Mesendoderm (in vitro differentiated cells): ENCODE results near the gene TP53RK.
"Not testable (repeated sequence)": the region's sequence is repeated elsewhere in the genome, so short reads cannot be mapped to it uniquely, and the experiment has no call there.

Experiments
- DNase-seq: peaks from one replicate; pipeline ENCODE4 v3.0.0; 2013
- H2AK5ac ChIP-seq: 2 replicates; pipeline ENCODE4 v1.6.1; 2013; ENCODE audit warnings: low read length, inconsistent platforms
- H2BK120ac ChIP-seq: 2 replicates; pipeline ENCODE4 v1.6.1; 2013; ENCODE audit warnings: low read depth, mild to moderate bottlenecking, low read length, moderate library complexity, mixed read lengths
- H2BK15ac ChIP-seq: replicated peaks from 2 replicates; pipeline ENCODE4 v1.6.1; 2013; ENCODE audit warnings: low read depth, mild to moderate bottlenecking, moderate library complexity
- H2BK5ac ChIP-seq: 2 replicates; pipeline ENCODE4 v1.6.1; 2013; ENCODE audit warnings: low read length, inconsistent platforms
- H3K18ac ChIP-seq: 2 replicates; pipeline ENCODE4 v1.6.1; 2013; ENCODE audit warnings: mild to moderate bottlenecking, low read length, mixed read lengths
- H3K23ac ChIP-seq: one replicate; pipeline ENCODE4 v1.6.1; 2013; ENCODE audit warnings: low read length
- H3K27ac ChIP-seq: 2 replicates; pipeline ENCODE4 v1.5.1; 2013; ENCODE audit warnings: low read depth, mild to moderate bottlenecking, inconsistent platforms, low read length, moderate library complexity
- H3K27me3 ChIP-seq: 2 replicates; pipeline ENCODE4 v1.6.1; 2013; ENCODE audit warnings: low read length, control low read depth, mild to moderate bottlenecking, inconsistent platforms; ENCODE audit not compliant: insufficient read depth, poor library complexity
- H3K36me3 ChIP-seq: 2 replicates; pipeline ENCODE4 v1.6.1; 2013; ENCODE audit warnings: low read length, inconsistent platforms; ENCODE audit not compliant: control insufficient read depth, insufficient read depth
- H3K4ac ChIP-seq: one replicate; pipeline ENCODE4 v1.6.1; 2013; ENCODE audit warnings: low read depth, mild to moderate bottlenecking, low read length, moderate library complexity
- H3K4me1 ChIP-seq: 2 replicates; pipeline ENCODE4 v1.6.1; 2013; ENCODE audit warnings: low read depth, low read length, inconsistent platforms; ENCODE audit not compliant: control insufficient read depth
- H3K4me2 ChIP-seq: 2 replicates; pipeline ENCODE4 v1.6.1; 2013; ENCODE audit warnings: low read length
- H3K4me3 ChIP-seq: 2 replicates; pipeline ENCODE4 v1.5.1; 2013; ENCODE audit warnings: mild to moderate bottlenecking, low read length
- H3K56ac ChIP-seq: one replicate; pipeline ENCODE4 v1.6.1; 2013; ENCODE audit warnings: low read length
- H3K79me1 ChIP-seq: 2 replicates; pipeline ENCODE4 v1.6.1; 2013; ENCODE audit warnings: low read length, inconsistent platforms
- H3K79me2 ChIP-seq: 2 replicates; pipeline ENCODE4 v1.6.1; 2013; ENCODE audit warnings: mild to moderate bottlenecking, low read length; ENCODE audit not compliant: control insufficient read depth, insufficient read depth
- H3K9ac ChIP-seq: 2 replicates; pipeline ENCODE4 v1.6.1; 2013; ENCODE audit warnings: low read length, inconsistent platforms
- H4K5ac ChIP-seq: one replicate; pipeline ENCODE4 v1.6.1; 2013; ENCODE audit warnings: low read length
- H4K8ac ChIP-seq: one replicate; pipeline ENCODE4 v1.6.1; 2013; ENCODE audit warnings: low read depth, mild to moderate bottlenecking, control low read depth, low read length, moderate library complexity
- WGBS: extraction: QIAGEN DNeasy Blood & Tissue Kit; methylation state at CpG from one replicate; pipeline ENCODE4 v1.1.7; 2013; ENCODE audit warnings: low lambda C conversion rate, missing lambda C conversion rate; ENCODE audit not compliant: insufficient coverage; ENCODE audit errors: extremely low coverage; 5-methylcytosine and 5-hydroxymethylcytosine counted together

Gene TP53RK

GRCh38 chr20:46677608-46678007 is 11.6 kb downstream of the TP53RK start:
- Histone ChIP-seq H2AK5ac (no peak overlapping the region), H3K4me3 (no peak overlapping the region), H3K36me3 (peaks cover 2% of the 10 kb centered on the region), H3K4me2 (no peak overlapping the region), H3K79me1 (peaks cover 13% of the 10 kb centered on the region), H2BK15ac (no peak overlapping the region), H3K18ac (no peak overlapping the region), H3K79me2 (no peaks in the 10 kb centered on the region), H3K56ac (no peak overlapping the region), H4K5ac (no peak overlapping the region), H3K4me1 (peaks cover 2% of the 10 kb centered on the region), H2BK120ac (no peak overlapping the region), H4K8ac (no peak overlapping the region), H3K9ac (no peak overlapping the region), H3K23ac (no peak overlapping the region), H3K27ac (no peak overlapping the region), H3K4ac (no peak overlapping the region), H3K27me3 (no peaks in the 10 kb centered on the region), H2BK5ac (no peak overlapping the region)
- DNase-seq: no peak
- no CpG with 5 or more reads among the region's 5 CpGs for WGBS

DNA sequence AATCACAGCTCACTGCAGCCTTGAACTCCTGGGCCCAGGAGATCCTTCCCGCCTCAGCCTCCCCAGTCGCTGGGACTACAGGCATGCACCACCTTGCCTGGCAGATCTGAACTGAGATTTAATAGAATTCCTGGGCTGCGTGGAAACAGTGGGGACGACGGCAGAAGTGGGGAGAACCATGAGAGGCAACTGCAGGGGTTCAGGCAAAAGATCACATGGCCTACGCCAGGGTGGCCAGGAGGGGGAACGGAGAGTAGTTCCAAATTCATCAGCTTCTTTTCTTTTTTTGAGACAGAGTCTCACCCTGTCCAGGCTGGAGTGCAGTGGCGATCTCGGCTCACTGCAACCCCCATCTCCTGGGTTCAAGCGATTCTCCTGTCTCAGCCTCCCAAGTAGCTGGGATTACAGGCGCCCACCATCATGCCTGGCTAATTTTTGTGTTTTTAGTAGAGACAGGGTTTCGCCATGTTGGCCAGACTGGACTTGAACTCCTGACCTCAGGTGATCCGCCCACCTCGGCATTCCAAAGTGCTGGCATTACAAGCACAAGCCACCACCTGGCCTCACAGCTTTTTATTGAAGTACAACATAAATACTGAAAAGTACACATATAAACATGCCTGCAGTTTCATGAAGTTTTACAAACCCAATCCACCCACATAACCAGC is 12.5 kb downstream of the TP53RK start:
- not testable (repeated sequence) for H3K4ac ChIP-seq, H3K27me3 ChIP-seq, H2BK120ac ChIP-seq, H3K4me1 ChIP-seq, H2AK5ac ChIP-seq, H3K23ac ChIP-seq, H4K5ac ChIP-seq, H2BK5ac ChIP-seq, H3K36me3 ChIP-seq, H4K8ac ChIP-seq, DNase-seq, H3K4me3 ChIP-seq, H3K79me2 ChIP-seq, H3K18ac ChIP-seq, H3K56ac ChIP-seq, H3K27ac ChIP-seq, H3K9ac ChIP-seq, H3K4me2 ChIP-seq, H2BK15ac ChIP-seq
- H3K79me1 ChIP-seq: peaks cover 11% of the 10 kb centered on the region
- WGBS: no CpG with 5 or more reads among the region's 14 CpGs

DNA sequence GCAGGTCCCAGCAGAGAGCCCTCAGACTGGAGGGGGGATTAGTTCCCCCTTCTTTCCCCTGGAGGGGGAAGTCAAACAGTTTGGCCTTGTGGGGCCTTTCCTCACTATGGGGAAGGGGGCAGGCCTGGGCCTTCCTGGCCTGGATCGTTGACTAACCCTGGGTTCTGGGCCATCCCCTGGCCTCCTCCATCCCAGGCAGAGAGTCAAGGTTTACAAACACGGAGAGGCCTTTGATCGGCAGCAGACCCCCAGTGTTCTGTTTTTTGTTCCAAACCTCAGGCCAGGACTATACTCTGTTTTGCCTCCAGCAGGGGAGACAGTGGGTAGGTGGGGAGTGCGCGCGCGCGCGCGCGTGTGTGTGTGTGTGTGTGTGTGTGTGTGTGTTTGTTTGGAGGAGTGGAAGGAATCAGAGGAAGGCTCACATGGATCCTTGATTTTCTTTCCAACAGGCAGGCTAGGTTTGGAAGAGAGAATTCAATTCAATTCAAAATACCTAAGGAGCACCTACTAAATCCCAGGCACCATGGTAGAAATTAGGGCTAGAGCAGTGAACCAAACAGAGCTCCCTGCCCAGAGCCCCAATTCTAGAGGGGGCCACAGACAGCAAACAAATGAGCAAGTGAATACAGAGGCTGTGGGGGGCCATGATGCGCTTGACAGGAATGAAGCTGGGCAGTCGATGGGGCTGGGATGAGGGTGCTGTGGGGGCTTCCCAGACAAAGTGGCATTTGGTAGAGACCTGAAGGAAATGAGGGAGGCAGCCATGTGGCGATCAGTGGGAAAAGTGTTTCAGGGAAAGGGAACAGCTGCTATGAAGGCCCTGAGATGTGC is 14.8 kb downstream of the TP53RK start:
- H2BK120ac ChIP-seq: no peak overlapping the region
- WGBS: no CpG with 5 or more reads among the region's 14 CpGs
- no peak overlapping the region for H3K4ac ChIP-seq
- no peak overlapping the region for H2BK5ac ChIP-seq
- no peak overlapping the region for H4K5ac ChIP-seq
- H3K9ac ChIP-seq: no peak overlapping the region
- no peak overlapping the region for H3K18ac ChIP-seq
- no peaks in the 10 kb centered on the region for H3K36me3 ChIP-seq
- DNase-seq: peak; percentile 15
- no peaks in the 10 kb centered on the region for H3K27me3 ChIP-seq
- no peak overlapping the region for H2AK5ac ChIP-seq
- no peak overlapping the region for H3K27ac ChIP-seq
- no peaks in the 10 kb centered on the region for H3K79me2 ChIP-seq
- no peaks in the 10 kb centered on the region for H3K79me1 ChIP-seq
- H3K4me2 ChIP-seq: no peak overlapping the region
- no peak overlapping the region for H3K23ac ChIP-seq
- no peaks in the 10 kb centered on the region for H3K4me1 ChIP-seq
- H2BK15ac ChIP-seq: no peak overlapping the region
- peak overlapping the region; percentile 15 for H3K56ac ChIP-seq
- H3K4me3 ChIP-seq: no peak overlapping the region
- no peak overlapping the region for H4K8ac ChIP-seq

DNA sequence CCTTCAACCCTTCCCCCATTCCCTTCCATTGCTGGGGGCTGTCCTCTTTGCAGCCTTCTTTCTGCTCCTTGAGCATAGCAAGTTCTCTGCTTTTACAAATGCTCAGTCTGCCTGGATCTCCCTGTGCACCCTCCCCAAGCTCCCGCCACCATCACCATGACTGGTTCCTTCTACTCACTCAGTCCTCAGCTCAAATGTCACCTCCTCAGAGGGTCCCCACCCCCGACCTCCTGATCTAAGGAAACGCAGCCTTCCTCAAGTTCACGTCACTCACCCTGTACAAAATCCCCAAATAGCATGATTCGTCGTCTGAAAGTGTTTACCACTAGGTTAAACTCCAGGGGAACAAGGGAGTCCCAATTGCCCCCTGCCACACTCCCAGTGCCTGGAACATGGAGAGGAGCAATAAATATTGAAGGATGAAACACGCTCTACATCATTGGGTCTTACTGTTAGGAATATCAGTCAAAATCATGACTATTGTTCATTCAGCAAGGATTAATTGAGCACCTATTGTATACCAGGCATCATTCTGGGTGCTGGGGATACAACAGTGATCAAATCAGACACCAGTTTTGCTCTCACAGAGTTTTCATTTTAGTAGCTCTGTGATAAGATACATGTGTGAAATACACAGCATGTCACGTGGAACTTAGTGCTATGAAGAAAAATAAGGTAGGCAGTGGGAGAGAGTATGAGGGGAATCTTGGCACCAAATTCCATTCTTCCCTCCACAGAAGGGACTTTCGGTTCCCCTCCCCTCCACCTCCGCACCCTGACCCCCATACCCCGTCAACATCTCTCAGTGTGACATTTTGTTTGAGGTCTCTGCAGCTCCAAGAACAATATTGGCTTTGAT is 15.6 kb downstream of the TP53RK start:
- no peak overlapping the region for H3K27ac ChIP-seq
- no peak for DNase-seq
- H3K56ac ChIP-seq: no peak overlapping the region

GRCh38 chr20:46672543-46673148 is 16.6 kb downstream of the TP53RK start:
- H2BK15ac ChIP-seq: no peak overlapping the region
- H3K9ac ChIP-seq: no peak overlapping the region
- no CpG with 5 or more reads among the region's 5 CpGs for WGBS
- no peak overlapping the region for H3K4me2 ChIP-seq
- H3K79me2 ChIP-seq: no peaks in the 10 kb centered on the region
- no peak overlapping the region for H3K18ac ChIP-seq
- H2AK5ac ChIP-seq: no peak overlapping the region
- H4K8ac ChIP-seq: no peak overlapping the region
- no peak overlapping the region for H3K56ac ChIP-seq
- H2BK120ac ChIP-seq: no peak overlapping the region
- DNase-seq: no peak
- H3K4ac ChIP-seq: no peak overlapping the region
- no peak overlapping the region for H3K27ac ChIP-seq
- H3K4me3 ChIP-seq: no peak overlapping the region
- no peak overlapping the region for H3K23ac ChIP-seq
- H3K27me3 ChIP-seq: no peaks in the 10 kb centered on the region
- no peaks in the 10 kb centered on the region for H3K79me1 ChIP-seq
- H4K5ac ChIP-seq: no peak overlapping the region
- no peak overlapping the region for H2BK5ac ChIP-seq
- H3K4me1 ChIP-seq: no peaks in the 10 kb centered on the region
- H3K36me3 ChIP-seq: no peaks in the 10 kb centered on the region

More for the DNA sequence above, 15.6 kb downstream of the TP53RK start:
- H3K36me3 ChIP-seq: no peaks in the 10 kb centered on the region
- H4K8ac ChIP-seq: no peak overlapping the region
- no peak overlapping the region for H3K9ac ChIP-seq
- no peaks in the 10 kb centered on the region for H3K4me1 ChIP-seq
- no peak overlapping the region for H3K4me3 ChIP-seq
- H2BK120ac ChIP-seq: no peak overlapping the region
- WGBS: no CpG with 5 or more reads among the region's 11 CpGs
- no peak overlapping the region for H3K4ac ChIP-seq
- no peak overlapping the region for H2BK15ac ChIP-seq
- no peak overlapping the region for H3K4me2 ChIP-seq
- no peak overlapping the region for H4K5ac ChIP-seq
- H3K23ac ChIP-seq: no peak overlapping the region
- no peak overlapping the region for H3K18ac ChIP-seq
- no peak overlapping the region for H2AK5ac ChIP-seq
- H3K27me3 ChIP-seq: no peaks in the 10 kb centered on the region
- H3K79me2 ChIP-seq: no peaks in the 10 kb centered on the region
- H2BK5ac ChIP-seq: no peak overlapping the region
- H3K79me1 ChIP-seq: no peaks in the 10 kb centered on the region
